Esophagus (tissue), 2 donors: ENCODE measurements around the gene SPAG5. TPM values are rescaled to one million over a fixed set of nuclear protein-coding genes. Genes with fewer than 3 reads are reported as not detected.

Experiments
- H3K27ac ChIP-seq, 2 donors: one replicate each; pipeline ENCODE4 v1.5.1; 2013; ENCODE audit warnings: low read depth in 2 of 2, mild to moderate bottlenecking in 2 of 2, inconsistent platforms in 1 of 2, low read length in 1 of 2, moderate library complexity in 1 of 2
- H3K27me3 ChIP-seq, 2 donors: one replicate each; pipeline ENCODE4 v1.6.1; 2013; ENCODE audit warnings: low read length in 2 of 2, control low read depth in 1 of 2, mild to moderate bottlenecking in 1 of 2; ENCODE audit not compliant: insufficient read depth in 2 of 2, control insufficient read depth in 1 of 2
- H3K36me3 ChIP-seq, 2 donors: one replicate each; pipeline ENCODE4 v1.6.1; 2013; ENCODE audit warnings: low read length in 1 of 2; ENCODE audit not compliant: control insufficient read depth in 2 of 2, insufficient read depth in 2 of 2
- H3K4me1 ChIP-seq, 2 donors: one replicate each; pipeline ENCODE4 v1.6.1; 2013; ENCODE audit warnings: low read length in 1 of 2; ENCODE audit not compliant: control insufficient read depth in 2 of 2, insufficient read depth in 2 of 2
- H3K4me3 ChIP-seq, 2 donors: one replicate each; pipeline ENCODE4 v1.5.1; 2013; ENCODE audit warnings: low read length in 2 of 2, mild to moderate bottlenecking in 2 of 2, low read depth in 1 of 2, moderate library complexity in 1 of 2
- H3K9me3 ChIP-seq, 2 donors: one replicate each; pipeline ENCODE4 v1.6.1; 2013; ENCODE audit warnings: mild to moderate bottlenecking in 2 of 2, low read depth in 1 of 2, low read length in 1 of 2, moderate library complexity in 1 of 2; ENCODE audit not compliant: control insufficient read depth in 2 of 2, insufficient read depth in 1 of 2
- WGBS, 2 donors: extraction: QIAGEN DNeasy Blood & Tissue Kit; methylation state at CpG; one replicate each; pipeline ENCODE4 v1.1.7; 2013; 5-methylcytosine and 5-hydroxymethylcytosine counted together
- polyA plus RNA-seq, 2 donors: library from polyadenylated mRNA; stranded (reverse); fragments of 200-250 nt; gene quantifications; one replicate each; pipeline ENCODE4 v1.2.3, GENCODE V29; 2013
- donor health status: healthy with polysubstance abuse.
- donor health status: Bipolar disorder and iron deficiency.

The SPAG5 gene
- polyA plus RNA-seq, 2 donors = 11.6 to 19.7 TPM

DNA sequence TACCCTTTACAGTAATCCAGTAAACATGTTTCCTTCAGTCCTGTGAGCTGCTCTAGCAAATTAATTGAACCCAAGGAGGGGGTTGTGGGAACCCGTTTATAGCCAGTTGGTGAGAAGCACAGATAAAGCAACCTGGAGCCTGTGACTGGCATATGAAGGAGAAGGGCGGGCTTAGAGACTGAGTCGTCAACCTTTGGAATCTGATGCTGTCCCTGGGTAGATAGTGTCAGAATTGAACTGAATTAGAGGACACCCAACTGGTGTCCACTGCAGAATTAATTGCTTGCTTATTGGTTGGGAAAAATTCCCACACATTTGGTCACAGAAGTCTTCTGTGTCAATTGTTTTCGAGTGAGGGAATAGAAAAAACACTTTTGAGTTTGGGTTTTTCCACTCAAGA is 28.0 kb upstream of the SPAG5 start:
- H3K4me1 ChIP-seq = no peaks in the 10 kb centered on the region
- peaks cover 17 to 28% of the 10 kb centered on the region in 2 donors for H3K36me3 ChIP-seq
- H3K27ac ChIP-seq = no peak overlapping the region
- H3K4me3 ChIP-seq = no peak overlapping the region
- no peaks in the 10 kb centered on the region for H3K9me3 ChIP-seq
- no peaks in the 10 kb centered on the region for H3K27me3 ChIP-seq
- WGBS, 2 donors = 90 to 92% methylated on average over 4 of the region's 4 CpGs

DNA sequence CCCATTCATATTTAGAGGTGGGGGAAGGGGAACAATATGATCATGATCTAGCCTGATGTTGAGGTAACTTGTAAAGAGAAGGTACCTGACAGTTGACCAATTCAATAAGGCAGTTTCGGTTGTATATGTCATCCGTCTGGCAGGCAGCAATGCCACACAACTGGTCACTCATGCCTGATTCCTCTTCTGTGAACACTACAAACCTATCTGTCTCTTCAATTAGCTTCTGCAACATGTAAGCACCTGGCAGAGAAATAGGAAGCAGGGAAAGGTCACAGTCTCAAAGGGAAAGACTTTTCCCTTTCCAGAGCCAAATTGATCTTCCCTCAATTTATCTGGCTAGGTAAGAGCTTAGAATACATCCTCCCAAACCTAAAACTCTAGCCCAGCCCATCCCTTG is 25.3 kb upstream of the SPAG5 start:
- WGBS, 2 donors = 91 to 96% methylated on average over 2 of the region's 2 CpGs
- peaks cover 30 to 33% of the 10 kb centered on the region in 2 donors for H3K36me3 ChIP-seq
- H3K27ac ChIP-seq = no peak overlapping the region
- H3K9me3 ChIP-seq = no peaks in the 10 kb centered on the region
- H3K4me1 ChIP-seq = no peaks in the 10 kb centered on the region
- no peaks in the 10 kb centered on the region for H3K27me3 ChIP-seq
- H3K4me3 ChIP-seq = no peak overlapping the region

DNA sequence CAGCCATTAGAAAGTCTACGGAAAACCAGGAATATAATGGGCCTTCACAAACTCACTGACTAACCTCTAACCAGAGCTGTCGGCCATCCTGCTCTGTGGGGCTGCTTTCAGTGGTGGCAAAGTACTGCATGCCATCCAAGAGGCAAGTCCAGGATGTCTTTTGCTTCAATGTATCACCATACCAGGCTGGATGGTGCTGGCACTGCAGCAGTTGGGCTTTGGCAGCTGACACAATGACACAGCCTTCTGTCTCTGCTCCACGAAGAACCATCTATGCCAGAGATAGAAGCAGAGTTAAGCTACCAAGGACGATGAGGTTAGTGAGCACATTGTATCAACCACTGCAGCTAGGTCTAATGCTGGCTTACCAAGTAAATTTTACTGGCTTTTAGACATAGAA is 24.9 kb upstream of the SPAG5 start:
- no peaks in the 10 kb centered on the region for H3K9me3 ChIP-seq
- H3K4me1 ChIP-seq = no peaks in the 10 kb centered on the region
- no peak overlapping the region for H3K27ac ChIP-seq
- WGBS, 2 donors = 86 to 94% methylated on average over 4 of the region's 4 CpGs
- no peak overlapping the region for H3K4me3 ChIP-seq
- H3K27me3 ChIP-seq = no peaks in the 10 kb centered on the region
- peaks cover 30 to 36% of the 10 kb centered on the region in 2 donors for H3K36me3 ChIP-seq

DNA sequence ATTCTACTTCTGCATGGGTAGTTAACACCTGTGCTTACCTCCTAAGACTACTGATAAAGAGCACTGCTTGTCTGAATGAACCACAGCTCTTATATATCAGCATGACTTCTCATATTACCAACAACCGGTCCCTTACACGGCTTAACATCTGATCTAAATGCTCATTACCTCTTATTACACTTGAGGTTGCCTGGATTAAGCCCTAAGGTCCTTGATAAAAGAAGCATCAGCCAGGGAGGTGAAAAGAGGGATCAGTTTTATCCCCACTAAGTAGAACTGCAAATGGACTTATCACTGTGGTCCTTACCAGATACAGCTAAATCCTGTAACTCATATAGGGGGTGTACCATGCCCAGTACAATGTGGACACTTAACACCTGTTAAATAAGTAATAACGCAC is 23.4 kb upstream of the SPAG5 start:
- Histone ChIP-seq H3K4me3 (no peak overlapping the region), H3K4me1 (no peaks in the 10 kb centered on the region), H3K9me3 (no peaks in the 10 kb centered on the region), H3K36me3 (peaks cover 27 to 36% of the 10 kb centered on the region in 2 donors), H3K27ac (no peak overlapping the region), H3K27me3 (no peaks in the 10 kb centered on the region)
- WGBS, 2 donors = 90 to 96% methylated on average over 3 of the region's 3 CpGs

DNA sequence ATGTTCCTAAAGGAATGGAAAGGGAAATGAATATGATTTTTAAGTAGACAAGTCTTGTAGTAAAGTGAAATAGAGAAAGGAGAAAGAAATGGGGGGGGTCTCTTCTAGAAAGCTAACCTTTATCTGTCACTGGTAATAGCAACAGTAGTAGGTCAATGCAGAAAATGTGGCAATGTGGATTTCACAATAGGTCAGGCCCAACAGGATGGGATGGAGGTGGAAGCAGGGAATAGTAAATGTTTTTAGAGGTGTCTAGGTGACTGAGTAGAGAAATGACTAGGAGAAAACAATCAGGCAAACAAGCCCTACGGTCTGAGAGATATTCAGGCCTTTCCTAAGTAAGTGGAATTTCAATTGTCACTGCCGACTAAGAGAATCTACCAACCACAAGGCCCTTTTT is 21.2 kb upstream of the SPAG5 start:
- Histone ChIP-seq H3K36me3 (peaks cover 42 to 52% of the 10 kb centered on the region in 2 donors), H3K4me3 (no peak overlapping the region)
- 83 to 87% methylated on average over 2 of the region's 2 CpGs for WGBS, 2 donors

DNA sequence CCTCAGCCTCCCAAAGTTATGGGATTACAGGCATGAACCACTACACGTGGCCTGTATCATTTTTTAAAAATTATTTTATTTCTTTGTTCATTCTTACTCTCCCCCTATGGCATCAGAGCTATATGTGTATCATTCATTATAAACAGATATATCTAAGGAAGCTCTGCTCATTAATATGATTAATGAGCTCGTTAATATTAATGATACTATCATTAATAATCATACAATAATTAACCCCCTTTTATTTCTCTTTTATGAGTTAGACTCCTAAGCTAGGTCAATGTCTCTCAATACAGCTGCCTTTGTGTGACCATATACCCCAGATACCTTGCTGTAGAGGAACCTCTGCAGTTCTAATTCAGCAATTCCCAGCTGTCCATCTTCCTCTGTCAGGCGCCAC is 19.6 kb upstream of the SPAG5 start:
- WGBS, 2 donors = 89 to 93% methylated on average over 3 of the region's 3 CpGs
- no peak overlapping the region for H3K4me3 ChIP-seq
- peaks cover 45 to 57% of the 10 kb centered on the region in 2 donors for H3K36me3 ChIP-seq
- no peak overlapping the region for H3K27ac ChIP-seq
- no peaks in the 10 kb centered on the region for H3K27me3 ChIP-seq
- H3K4me1 ChIP-seq = no peaks in the 10 kb centered on the region
- H3K9me3 ChIP-seq = no peaks in the 10 kb centered on the region

More for the DNA sequence above, 21.2 kb upstream of the SPAG5 start:
- no peaks in the 10 kb centered on the region for H3K4me1 ChIP-seq
- no peak overlapping the region for H3K27ac ChIP-seq
- no peaks in the 10 kb centered on the region for H3K27me3 ChIP-seq
- no peaks in the 10 kb centered on the region for H3K9me3 ChIP-seq

DNA sequence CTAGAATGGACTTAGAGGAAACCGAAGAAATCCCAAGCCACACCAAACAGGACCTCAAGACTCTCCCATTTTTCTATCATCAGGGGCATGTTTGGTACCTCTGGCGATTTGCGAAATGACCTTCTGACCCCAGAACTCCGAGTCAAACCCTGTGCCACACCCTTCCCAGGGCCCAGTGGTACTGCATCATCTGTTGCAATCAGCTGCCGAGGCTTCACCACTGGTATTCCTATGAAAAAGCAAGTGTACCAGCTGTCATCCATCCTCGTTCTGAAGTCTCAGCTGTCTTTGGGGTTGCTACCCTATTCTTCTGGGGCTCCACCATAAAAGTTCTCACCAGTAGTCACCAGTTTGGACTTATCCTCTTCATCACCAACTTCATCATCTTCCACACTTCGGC is 17.5 kb upstream of the SPAG5 start:
- H3K36me3 ChIP-seq = peaks cover 47 to 54% of the 10 kb centered on the region in 2 donors
- H3K27ac ChIP-seq = no peak overlapping the region
- H3K27me3 ChIP-seq = no peaks in the 10 kb centered on the region
- 83% methylated on average over 7 of the region's 7 CpGs for WGBS, 2 donors
- no peaks in the 10 kb centered on the region for H3K4me1 ChIP-seq
- H3K9me3 ChIP-seq = no peaks in the 10 kb centered on the region
- no peak overlapping the region for H3K4me3 ChIP-seq

DNA sequence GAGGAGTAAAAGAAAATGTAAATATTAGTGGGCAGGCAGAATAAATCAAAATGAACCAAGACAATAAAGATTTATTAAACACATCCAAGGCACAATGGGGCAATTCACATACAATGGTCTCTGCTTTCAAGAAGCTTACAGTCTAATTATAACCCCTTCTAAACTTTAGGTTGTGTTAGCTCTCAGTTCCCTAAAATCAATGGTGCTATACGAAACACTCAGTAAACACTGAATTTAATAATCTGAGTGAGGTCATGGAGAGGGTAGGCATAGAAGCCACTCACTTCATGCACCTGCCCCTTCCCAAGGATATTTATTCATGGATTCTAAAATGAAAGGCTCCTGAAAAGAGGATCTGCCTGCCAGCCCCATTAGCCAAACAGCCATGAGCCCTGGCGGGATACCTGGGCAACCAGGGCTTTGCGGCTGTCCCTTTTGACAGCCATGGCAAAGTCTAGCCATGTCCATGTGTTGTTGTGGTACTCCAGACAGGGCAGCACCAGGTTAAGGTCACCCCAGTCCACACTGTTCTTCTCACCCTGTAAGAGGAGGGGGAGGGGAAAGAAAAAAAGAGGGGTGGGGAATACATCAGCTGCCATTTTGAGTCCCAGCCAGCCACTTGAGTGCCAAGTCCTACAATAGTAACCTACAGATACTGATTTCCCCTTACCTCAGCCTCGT is 16.6 kb upstream of the SPAG5 start:
- WGBS, 2 donors = 88 to 95% methylated on average over 4 of the region's 4 CpGs
- Histone ChIP-seq H3K9me3 (no peaks in the 10 kb centered on the region), H3K27ac (no peak overlapping the region), H3K27me3 (no peaks in the 10 kb centered on the region), H3K36me3 (peaks cover 41 to 49% of the 10 kb centered on the region in 2 donors), H3K4me3 (no peak overlapping the region), H3K4me1 (no peaks in the 10 kb centered on the region)

DNA sequence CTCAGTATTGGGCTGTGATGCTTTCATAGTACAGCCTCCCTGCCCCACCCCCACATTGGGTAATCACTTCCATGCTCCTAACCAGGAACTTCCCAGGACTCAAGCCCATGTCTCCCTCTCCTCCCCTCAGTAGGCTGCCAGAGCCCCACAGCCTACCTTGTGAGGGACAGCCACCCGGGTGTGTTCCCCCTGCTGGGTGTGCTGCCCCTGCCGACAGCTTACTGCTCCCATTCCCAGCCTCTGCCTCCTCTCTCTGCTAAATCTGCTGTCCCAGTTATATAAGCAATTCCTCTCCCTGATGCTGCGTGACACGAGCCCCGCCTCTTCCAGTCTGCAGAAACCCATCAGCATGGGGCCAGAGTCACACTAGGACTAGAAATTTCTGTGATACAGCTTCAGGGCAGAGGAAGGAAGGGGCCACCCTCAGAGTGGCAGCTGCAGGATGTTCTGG is 15.1 kb upstream of the SPAG5 start, which contains the start of gene RSKR:
Gene RSKR, minus strand, starts transcription at position 255 of the 451 bp plus-strand sequence. Its CDS starts 24 bp downstream, at position 231.
- Histone ChIP-seq H3K36me3 (peaks cover 34 to 39% of the 10 kb centered on the region in 2 donors), H3K4me3 (no peak within 1 kb of the TSS), H3K9me3 (no peaks in the 10 kb centered on the region), H3K4me1 (no peaks in the 10 kb centered on the region), H3K27me3 (no peaks in the 10 kb centered on the region), H3K27ac (no peak within 1 kb of the TSS)
- WGBS, 2 donors = 78 to 83% methylated on average over 5 of the region's 5 CpGs
